Gastroesophageal sphincter (tissue), 3 donors: ENCODE data around the gene TMEM181.

Source experiments
- CTCF ChIP-seq, 4 experiments: fragments of 200-600 bp in 2 of 4; fragments of 450-650 bp in 2 of 4; sonication (generic) in 1 of 4; IDR thresholded peaks; one replicate each; pipeline ENCODE4 v1.5.1; 2017 to 2019; ENCODE audit warnings: antibody characterized with exemption in 4 of 4, mild to moderate bottlenecking in 2 of 4, moderate library complexity in 2 of 4
- EP300 ChIP-seq: sonication (generic); formaldehyde crosslinking; IDR thresholded peaks from one replicate; pipeline ENCODE4 v1.6.1; 2017; ENCODE audit warnings: antibody characterized with exemption, mild to moderate bottlenecking
- POLR2A ChIP-seq, 2 donors: fragments of 450-650 bp; IDR thresholded peaks; one replicate each; pipeline ENCODE4 v1.6.1; 2017; ENCODE audit warnings: antibody characterized with exemption in 2 of 2, mild to moderate bottlenecking in 2 of 2, moderate library complexity in 1 of 2

GRCh38 chr6:158559338-158559894, 475 bp upstream of the TMEM181 start:
- no peak for TF ChIP-seq POLR2A (IDR thresholded peaks at IDR 0.05)
- no peak for TF ChIP-seq CTCF (IDR thresholded peaks at IDR 0.05)
- TF ChIP-seq EP300: no peak
